Urothelium cell line (cell line): ENCODE data around the gene CDYL2.

ENCODE experiments used
- DNase-seq: peaks from one replicate; pipeline ENCODE4 v3.0.0; 2011; ENCODE audit warnings: low spot score, mixed read lengths
- FAIRE-seq: peaks from 2 replicates; lab custom pipeline; 2011; peaks lifted over from hg19 to GRCh38; lab: Jason Lieb, UNC

CDYL2 gene

GRCh38 chr16:80716564-80717139 is 87.7 kb downstream of the CDYL2 start:
- DNase-seq (no peak), FAIRE-seq (no peak)

- DNase-seq (no peak), FAIRE-seq (no peak)
Measured at GRCh38 chr16:80711406-80711805, 93.0 kb downstream of the CDYL2 start.

- DNase-seq (no peak), FAIRE-seq (no peak)
Measured at GRCh38 chr16:80710918-80711317, 93.5 kb downstream of the CDYL2 start.

- FAIRE-seq (no peak), DNase-seq (no peak)
Measured at GRCh38 chr16:80708823-80709222, 95.6 kb downstream of the CDYL2 start.

- no peak for DNase-seq
- FAIRE-seq: no peak
Measured at GRCh38 chr16:80707686-80708085, 96.7 kb downstream of the CDYL2 start.

- FAIRE-seq (no peak), DNase-seq (no peak)
Measured at GRCh38 chr16:80705596-80705995, 98.8 kb downstream of the CDYL2 start.

- no peak for FAIRE-seq
Measured at GRCh38 chr16:80704751-80705505, 99.5 kb downstream of the CDYL2 start.

GRCh38 chr16:80703131-80704071 is 101.0 kb downstream of the CDYL2 start:
- no peak for DNase-seq
- FAIRE-seq: no peak

More at GRCh38 chr16:80704751-80705505, 99.5 kb downstream of the CDYL2 start:
- DNase-seq: no peak

GRCh38 chr16:80702696-80703095 is 101.7 kb downstream of the CDYL2 start:
- DNase-seq: no peak
- no peak for FAIRE-seq

GRCh38 chr16:80700558-80700957 is 103.8 kb downstream of the CDYL2 start:
- DNase-seq: no peak
- no peak for FAIRE-seq

GRCh38 chr16:80695020-80695419 is 109.4 kb downstream of the CDYL2 start:
- FAIRE-seq (no peak), DNase-seq (no peak)

GRCh38 chr16:80693553-80693952 is 110.8 kb downstream of the CDYL2 start:
- no peak for DNase-seq
- no peak for FAIRE-seq

GRCh38 chr16:80692270-80692669 is 112.1 kb downstream of the CDYL2 start:
- no peak for DNase-seq
- FAIRE-seq: no peak

- FAIRE-seq (no peak), DNase-seq (no peak)
Measured at GRCh38 chr16:80691111-80691741, 113.2 kb downstream of the CDYL2 start.

GRCh38 chr16:80689487-80689886 is 114.9 kb downstream of the CDYL2 start:
- FAIRE-seq: no peak
- DNase-seq: no peak

- DNase-seq (no peak), FAIRE-seq (no peak)
Measured at GRCh38 chr16:80687606-80688005, 116.8 kb downstream of the CDYL2 start.

GRCh38 chr16:80684906-80685305 is 119.5 kb downstream of the CDYL2 start:
- FAIRE-seq (no peak), DNase-seq (no peak)

GRCh38 chr16:80684136-80684765 is 120.1 kb downstream of the CDYL2 start:
- DNase-seq (no peak), FAIRE-seq (no peak)

- DNase-seq (no peak), FAIRE-seq (no peak)
Measured at GRCh38 chr16:80683646-80684045, 120.8 kb downstream of the CDYL2 start.

- DNase-seq (no peak), FAIRE-seq (no peak)
Measured at GRCh38 chr16:80682421-80683070, 121.9 kb downstream of the CDYL2 start.
